ENCODE results near the gene JUN. TPM values are rescaled to one million over a fixed set of nuclear protein-coding genes. Genes with fewer than 3 reads are reported as not detected.

Gene JUN
- total RNA-seq, 4 donors from 2014 or later = 41.2 to 104 (median 90.8) TPM

GRCh38 chr1:58765441-58765840, 18.4 kb downstream of the JUN start:
- intact Hi-C loops (cut with DNase I; ENCODE audit: low total_unique reads) = no loop called here
- in situ Hi-C loops (cut with MboI; ENCODE audit: low sequenced_read_pairs in 4 of 4) = no loop called here

GRCh38 chr1:58765006-58765405, 18.8 kb downstream of the JUN start:
- peaks cover 0 to 3% of the 10 kb centered on the region in 2 donors for H3K4me1 ChIP-seq
- ATAC-seq (no peak), DNase-seq (no peak)
- H3K4me3 ChIP-seq = no peak overlapping the region
- TF ChIP-seq POLR2A (IDR thresholded peaks at IDR 0.05) (no peak), CTCF (IDR thresholded peaks at IDR 0.05 in 4 of 5, conservative IDR thresholded peaks at IDR 0.05 in 1 of 5) (no peak)
- H3K27me3 ChIP-seq = no peaks in the 10 kb centered on the region
- no peak overlapping the region for H3K27ac ChIP-seq
- in situ Hi-C loops (cut with MboI; ENCODE audit: low sequenced_read_pairs in 4 of 4) = no loop called here
- H3K36me3 ChIP-seq = no peaks in the 10 kb centered on the region
- intact Hi-C loops (cut with DNase I; ENCODE audit: low total_unique reads) = no loop called here
- H3K9me3 ChIP-seq = no peaks in the 10 kb centered on the region

More at GRCh38 chr1:58765441-58765840, 18.4 kb downstream of the JUN start:
- Histone ChIP-seq H3K27ac (no peak overlapping the region), H3K4me3 (no peak overlapping the region), H3K27me3 (no peaks in the 10 kb centered on the region), H3K9me3 (no peaks in the 10 kb centered on the region), H3K36me3 (no peaks in the 10 kb centered on the region), H3K4me1 (peaks cover 0 to 3% of the 10 kb centered on the region in 2 donors)
- DNase-seq (no peak), ATAC-seq (no peak)
- TF ChIP-seq POLR2A (IDR thresholded peaks at IDR 0.05) = no peak
- no peak for TF ChIP-seq CTCF (IDR thresholded peaks at IDR 0.05 in 4 of 5, conservative IDR thresholded peaks at IDR 0.05 in 1 of 5)

- no peak overlapping the region for H3K4me3 ChIP-seq
- ATAC-seq (no peak), DNase-seq (no peak)
- no peak overlapping the region for H3K27ac ChIP-seq
- H3K36me3 ChIP-seq = no peaks in the 10 kb centered on the region
- intact Hi-C loops (cut with DNase I; ENCODE audit: low total_unique reads) (no loop called here), in situ Hi-C loops (cut with MboI; ENCODE audit: low sequenced_read_pairs in 4 of 4) (no loop called here)
- no peak for TF ChIP-seq POLR2A (IDR thresholded peaks at IDR 0.05)
- TF ChIP-seq CTCF (IDR thresholded peaks at IDR 0.05 in 4 of 5, conservative IDR thresholded peaks at IDR 0.05 in 1 of 5) = no peak
- H3K27me3 ChIP-seq = no peaks in the 10 kb centered on the region
- H3K4me1 ChIP-seq = peaks cover 0 to 3% of the 10 kb centered on the region in 2 donors
- no peaks in the 10 kb centered on the region for H3K9me3 ChIP-seq
These were observed 19.4 kb downstream of the JUN start for GRCh38 chr1:58764294-58764978.

GRCh38 chr1:58763214-58763613, 20.6 kb downstream of the JUN start:
- in situ Hi-C loops (cut with MboI; ENCODE audit: low sequenced_read_pairs in 4 of 4) = no loop called here
- no peak overlapping the region for H3K4me3 ChIP-seq
- no peaks in the 10 kb centered on the region for H3K9me3 ChIP-seq
- no peak for ATAC-seq
- TF ChIP-seq CTCF (IDR thresholded peaks at IDR 0.05 in 4 of 5, conservative IDR thresholded peaks at IDR 0.05 in 1 of 5) (no peak), POLR2A (IDR thresholded peaks at IDR 0.05) (no peak)
- peaks cover 0 to 3% of the 10 kb centered on the region in 2 donors for H3K4me1 ChIP-seq
- no peaks in the 10 kb centered on the region for H3K36me3 ChIP-seq
- no peaks in the 10 kb centered on the region for H3K27me3 ChIP-seq
- no peak for DNase-seq
- intact Hi-C loops (cut with DNase I; ENCODE audit: low total_unique reads) = no loop called here
- H3K27ac ChIP-seq = no peak overlapping the region

- H3K27me3 ChIP-seq = no peaks in the 10 kb centered on the region
- H3K4me3 ChIP-seq = no peak overlapping the region
- no peaks in the 10 kb centered on the region for H3K36me3 ChIP-seq
- no peak for TF ChIP-seq POLR2A (IDR thresholded peaks at IDR 0.05)
- no peak for TF ChIP-seq CTCF (IDR thresholded peaks at IDR 0.05 in 4 of 5, conservative IDR thresholded peaks at IDR 0.05 in 1 of 5)
- in situ Hi-C loops (cut with MboI; ENCODE audit: low sequenced_read_pairs in 4 of 4) (no loop called here), intact Hi-C loops (cut with DNase I; ENCODE audit: low total_unique reads) (no loop called here)
- peaks cover 0 to 3% of the 10 kb centered on the region in 2 donors for H3K4me1 ChIP-seq
- DNase-seq = no peak
- H3K9me3 ChIP-seq = no peaks in the 10 kb centered on the region
- ATAC-seq = no peak
- H3K27ac ChIP-seq = no peak overlapping the region
These were observed 21.0 kb downstream of the JUN start for GRCh38 chr1:58762806-58763205.
